Stomach (tissue), 4 donors: Measurements from ENCODE around the gene SOX10.

ENCODE experiments used
- CTCF ChIP-seq, 7 experiments: fragments of 450-650 bp in 4 of 7; fragments of 200-600 bp in 3 of 7; sonication (generic) in 3 of 7; IDR thresholded peaks; one replicate each; pipeline ENCODE4 v1.5.1; 2016 to 2019; ENCODE audit warnings: antibody characterized with exemption in 7 of 7, control low read depth in 2 of 7, mild to moderate bottlenecking in 1 of 7
- POLR2A ChIP-seq, 4 donors: fragments of 450-650 bp; IDR thresholded peaks; one replicate each; pipeline ENCODE4 v1.6.1; 2016; ENCODE audit warnings: antibody characterized with exemption in 4 of 4, control low read depth in 2 of 4, mild to moderate bottlenecking in 1 of 4, moderate library complexity in 1 of 4
- POLR2AphosphoS5 ChIP-seq, 3 donors: sonication (generic); formaldehyde crosslinking; IDR thresholded peaks; one replicate each; pipeline ENCODE4 v1.6.1; 2016; ENCODE audit warnings: antibody characterized with exemption in 3 of 3

GRCh38 chr22:38016182-38017151 is 32.1 kb upstream of the SOX10 start:
- TF ChIP-seq CTCF (IDR thresholded peaks at IDR 0.05) = no peak
- TF ChIP-seq POLR2A (IDR thresholded peaks at IDR 0.05) = no peak
- no peak for TF ChIP-seq POLR2AphosphoS5 (IDR thresholded peaks at IDR 0.05)
